IPS DF 4.7 (cell line): ENCODE results near the gene NOX4.
"Not testable (repeated sequence)": the region's sequence is repeated elsewhere in the genome, so short reads cannot be mapped to it uniquely, and the experiment has no call there.

Experiments used
- DNase-seq: peaks from one replicate; pipeline ENCODE4 v3.0.0-alpha.2; 2013; ENCODE audit warnings: low spot score; ENCODE audit errors: extremely low read depth

Gene NOX4

GRCh38 chr11:89382986-89383385, 108.2 kb downstream of the NOX4 start:
- not testable (repeated sequence) for DNase-seq

- no peak for DNase-seq
Observed at GRCh38 chr11:89381094-89381493, 110.1 kb downstream of the NOX4 start.

GRCh38 chr11:89379976-89380771, 111.0 kb downstream of the NOX4 start:
- not testable (repeated sequence) for DNase-seq

GRCh38 chr11:89378986-89379385, 112.2 kb downstream of the NOX4 start:
- not testable (repeated sequence) for DNase-seq

- DNase-seq, result not testable (repeated sequence)
Observed at GRCh38 chr11:89369356-89369755, 121.8 kb downstream of the NOX4 start.

GRCh38 chr11:89364856-89365255, 126.3 kb downstream of the NOX4 start:
- not testable (repeated sequence) for DNase-seq

GRCh38 chr11:89361734-89362133, 129.4 kb downstream of the NOX4 start:
- no peak for DNase-seq

GRCh38 chr11:89359208-89359607, 132.0 kb downstream of the NOX4 start:
- not testable (repeated sequence) for DNase-seq

GRCh38 chr11:89358761-89359160, 132.4 kb downstream of the NOX4 start:
- DNase-seq, result no peak

GRCh38 chr11:89355646-89356045, 135.5 kb downstream of the NOX4 start:
- DNase-seq, result no peak

GRCh38 chr11:89354513-89354912, 136.7 kb downstream of the NOX4 start:
- DNase-seq, result not testable (repeated sequence)

GRCh38 chr11:89347071-89347470, 144.1 kb downstream of the NOX4 start:
- no peak for DNase-seq

GRCh38 chr11:89346601-89347000, 144.6 kb downstream of the NOX4 start:
- no peak for DNase-seq

- not testable (repeated sequence) for DNase-seq
Observed at GRCh38 chr11:89342880-89343572, 148.1 kb downstream of the NOX4 start.

- DNase-seq, result not testable (repeated sequence)
Observed at GRCh38 chr11:89340450-89340849, 150.7 kb downstream of the NOX4 start.

GRCh38 chr11:89338073-89338472, 153.1 kb downstream of the NOX4 start:
- not testable (repeated sequence) for DNase-seq

- not testable (repeated sequence) for DNase-seq
Observed at GRCh38 chr11:89337100-89337650, 154.0 kb downstream of the NOX4 start.

GRCh38 chr11:89333704-89334103, 157.5 kb downstream of the NOX4 start:
- DNase-seq, result not testable (repeated sequence)

- not testable (repeated sequence) for DNase-seq
Observed at GRCh38 chr11:89331940-89332339, 159.2 kb downstream of the NOX4 start.

- DNase-seq, result no peak
Observed at GRCh38 chr11:89327885-89328284, 163.3 kb downstream of the NOX4 start.

- no peak for DNase-seq
Observed at GRCh38 chr11:89321401-89321800, 169.8 kb downstream of the NOX4 start.

GRCh38 chr11:89310607-89311006, 180.6 kb downstream of the NOX4 start:
- not testable (repeated sequence) for DNase-seq
